ENCODE data around the gene CPAMD8.

- no peak for TF ChIP-seq CTCF (IDR thresholded peaks at IDR 0.05; ENCODE audit: poor library complexity)
- TF ChIP-seq EZH2 (IDR thresholded peaks at IDR 0.05; ENCODE audit: borderline replicate concordance), result no peak
- no peak for TF ChIP-seq EZH2phosphoT487 (IDR thresholded peaks at IDR 0.05; ENCODE audit: low read depth, severe bottlenecking, unreplicated experiment)
Measured at GRCh38 chr19:16868423-16869130, 158.0 kb downstream of the CPAMD8 start.
